ENCODE data around the gene SMC3. TPM values are rescaled to one million over a fixed set of nuclear protein-coding genes. Genes with fewer than 3 reads are reported as not detected.
"Not testable (repeated sequence)": the region's sequence is repeated elsewhere in the genome, so short reads cannot be mapped to it uniquely, and the experiment has no call there.

The SMC3 gene
- total RNA-seq, 1 experiment from 2014 or later = 31.3 TPM

DNA sequence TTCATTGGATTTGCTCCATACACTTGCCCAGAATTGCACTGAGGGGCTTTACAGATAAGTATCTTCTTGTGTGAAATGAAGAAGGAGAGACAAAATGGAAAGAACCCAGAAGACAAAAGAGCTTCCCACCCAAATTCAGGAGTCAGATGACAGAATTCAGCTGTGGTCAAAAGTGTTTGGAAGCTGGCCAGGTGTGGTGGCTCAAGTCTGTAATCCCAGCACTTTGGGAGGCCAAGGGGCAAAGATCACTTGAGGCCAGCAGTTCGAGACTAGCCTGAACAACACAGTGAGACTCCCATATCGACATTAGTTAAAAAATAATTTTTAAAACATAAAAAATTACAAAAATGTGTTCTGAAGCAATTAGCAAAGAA is 42.6 kb upstream of the SMC3 start:
- peaks cover 43% of the 10 kb centered on the region for H3K4me1 Mint-ChIP-seq (ENCODE audit: low read depth, unreplicated experiment)
- BruUV-seq (replicated peaks) = no TSS peak
- H3K27ac Mint-ChIP-seq (ENCODE audit: unreplicated experiment) = no peak overlapping the region
- TF ChIP-seq, protein P1, sequence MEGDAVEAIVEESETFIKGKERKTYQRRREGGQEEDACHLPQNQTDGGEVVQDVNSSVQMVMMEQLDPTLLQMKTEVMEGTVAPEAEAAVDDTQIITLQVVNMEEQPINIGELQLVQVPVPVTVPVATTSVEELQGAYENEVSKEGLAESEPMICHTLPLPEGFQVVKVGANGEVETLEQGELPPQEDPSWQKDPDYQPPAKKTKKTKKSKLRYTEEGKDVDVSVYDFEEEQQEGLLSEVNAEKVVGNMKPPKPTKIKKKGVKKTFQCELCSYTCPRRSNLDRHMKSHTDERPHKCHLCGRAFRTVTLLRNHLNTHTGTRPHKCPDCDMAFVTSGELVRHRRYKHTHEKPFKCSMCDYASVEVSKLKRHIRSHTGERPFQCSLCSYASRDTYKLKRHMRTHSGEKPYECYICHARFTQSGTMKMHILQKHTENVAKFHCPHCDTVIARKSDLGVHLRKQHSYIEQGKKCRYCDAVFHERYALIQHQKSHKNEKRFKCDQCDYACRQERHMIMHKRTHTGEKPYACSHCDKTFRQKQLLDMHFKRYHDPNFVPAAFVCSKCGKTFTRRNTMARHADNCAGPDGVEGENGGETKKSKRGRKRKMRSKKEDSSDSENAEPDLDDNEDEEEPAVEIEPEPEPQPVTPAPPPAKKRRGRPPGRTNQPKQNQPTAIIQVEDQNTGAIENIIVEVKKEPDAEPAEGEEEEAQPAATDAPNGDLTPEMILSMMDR (IDR thresholded peaks at IDR 0.05; ENCODE audit: unreplicated experiment) = no peak
- intact Hi-C loops (cut with micrococcal nuclease; ENCODE audit: unreplicated experiment) = no loop called here
- no peak overlapping the region for H3K4me3 Mint-ChIP-seq (ENCODE audit: low read depth, unreplicated experiment)
- no peaks in the 10 kb centered on the region for H3K27me3 Mint-ChIP-seq (ENCODE audit: unreplicated experiment)
- DNase-seq = no peak
- H3K36me3 Mint-ChIP-seq (ENCODE audit: insufficient read depth, unreplicated experiment) = peaks cover 41% of the 10 kb centered on the region
- H3K9me3 Mint-ChIP-seq (ENCODE audit: low read depth, unreplicated experiment) = no peaks in the 10 kb centered on the region
- CTCF ChIA-PET = no interaction called here

DNA sequence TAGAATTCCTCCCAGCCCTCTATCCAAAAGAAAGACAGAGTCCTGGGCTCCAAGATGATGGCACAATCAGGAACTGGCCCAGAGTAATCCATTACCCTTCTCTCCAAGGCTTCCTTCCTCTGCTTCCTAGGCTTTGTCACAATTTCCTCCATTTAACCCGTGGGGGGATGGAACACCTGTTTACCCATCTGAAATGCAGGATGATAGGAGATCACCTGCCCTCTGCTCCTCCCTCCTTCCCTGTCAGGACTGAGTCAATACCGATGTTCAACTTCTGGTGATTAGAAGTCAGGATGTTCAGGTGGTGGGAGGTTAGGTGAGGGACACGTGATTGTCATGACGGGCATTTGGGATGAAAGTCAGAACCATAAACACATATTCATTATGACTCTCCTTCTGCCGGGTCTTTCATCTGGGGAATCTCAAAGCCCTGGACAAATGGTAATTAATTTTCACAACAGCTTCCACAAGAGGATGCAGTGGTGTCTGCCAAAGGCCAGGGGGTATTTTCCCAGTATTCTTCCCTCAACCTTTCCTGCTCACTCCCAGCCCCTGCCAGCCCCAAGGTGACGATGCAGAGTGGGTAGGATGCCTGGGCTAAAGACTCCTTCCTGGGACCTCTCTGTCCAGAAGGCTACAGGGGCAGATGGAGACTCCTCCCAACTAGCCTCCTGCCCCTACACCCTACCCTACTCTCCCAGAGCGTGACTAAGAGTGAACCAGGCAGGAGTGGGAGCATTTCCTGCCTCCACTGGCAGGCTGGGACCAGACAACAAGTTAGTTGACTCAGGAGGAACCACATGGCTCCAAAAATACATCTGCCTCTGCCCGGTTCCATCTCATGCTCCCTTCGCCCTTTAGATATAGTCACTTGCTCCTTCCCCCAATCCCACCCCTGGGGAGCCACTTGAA is 41.9 kb upstream of the SMC3 start:
- BruUV-seq (replicated peaks) = no TSS peak
- Mint-ChIP-seq H3K4me3 (ENCODE audit: low read depth, unreplicated experiment) (no peak overlapping the region), H3K4me1 (ENCODE audit: low read depth, unreplicated experiment) (peaks cover 45% of the 10 kb centered on the region), H3K27me3 (ENCODE audit: unreplicated experiment) (no peaks in the 10 kb centered on the region), H3K36me3 (ENCODE audit: insufficient read depth, unreplicated experiment) (peaks cover 48% of the 10 kb centered on the region), H3K9me3 (ENCODE audit: low read depth, unreplicated experiment) (no peaks in the 10 kb centered on the region), H3K27ac (ENCODE audit: unreplicated experiment) (no peak overlapping the region)
- TF ChIP-seq, protein P1 (IDR thresholded peaks at IDR 0.05; ENCODE audit: unreplicated experiment) = no peak
- CTCF ChIA-PET = no interaction called here
- intact Hi-C loops (cut with micrococcal nuclease; ENCODE audit: unreplicated experiment) = no loop called here
- no peak for DNase-seq

DNA sequence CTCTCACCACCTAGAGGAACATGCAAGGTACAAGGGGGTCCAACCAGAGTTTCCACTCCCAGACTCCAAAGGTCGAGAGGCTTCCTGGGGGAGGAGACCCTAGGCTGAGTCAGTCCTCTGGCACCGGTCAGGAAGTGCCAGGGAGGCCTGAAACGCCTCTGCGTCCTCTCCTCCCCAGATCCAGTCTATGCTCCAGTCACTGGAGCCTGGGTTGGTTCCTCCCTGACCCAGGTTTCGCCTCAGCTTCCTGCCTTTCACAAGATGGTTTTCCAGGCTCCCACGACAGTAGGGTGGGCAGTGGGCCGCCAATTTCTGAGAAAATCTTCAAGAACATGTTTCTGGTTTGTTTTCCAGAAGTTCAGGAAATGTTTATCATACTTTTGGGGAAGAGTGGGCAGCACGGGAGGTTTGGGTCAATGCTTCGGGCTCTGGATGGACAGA is 39.7 kb upstream of the SMC3 start:
- BruUV-seq (replicated peaks) = no TSS peak
- Mint-ChIP-seq H3K27ac (ENCODE audit: unreplicated experiment) (peak overlapping the region; percentile 31), H3K36me3 (ENCODE audit: insufficient read depth, unreplicated experiment) (peaks cover 41% of the 10 kb centered on the region), H3K4me3 (ENCODE audit: low read depth, unreplicated experiment) (no peak overlapping the region), H3K9me3 (ENCODE audit: low read depth, unreplicated experiment) (no peaks in the 10 kb centered on the region), H3K4me1 (ENCODE audit: low read depth, unreplicated experiment) (peaks cover 45% of the 10 kb centered on the region), H3K27me3 (ENCODE audit: unreplicated experiment) (no peaks in the 10 kb centered on the region)
- no peak for DNase-seq
- intact Hi-C loops (cut with micrococcal nuclease; ENCODE audit: unreplicated experiment) = no loop called here
- CTCF ChIA-PET = no interaction called here
- TF ChIP-seq, protein P1 (IDR thresholded peaks at IDR 0.05; ENCODE audit: unreplicated experiment) = no peak

DNA sequence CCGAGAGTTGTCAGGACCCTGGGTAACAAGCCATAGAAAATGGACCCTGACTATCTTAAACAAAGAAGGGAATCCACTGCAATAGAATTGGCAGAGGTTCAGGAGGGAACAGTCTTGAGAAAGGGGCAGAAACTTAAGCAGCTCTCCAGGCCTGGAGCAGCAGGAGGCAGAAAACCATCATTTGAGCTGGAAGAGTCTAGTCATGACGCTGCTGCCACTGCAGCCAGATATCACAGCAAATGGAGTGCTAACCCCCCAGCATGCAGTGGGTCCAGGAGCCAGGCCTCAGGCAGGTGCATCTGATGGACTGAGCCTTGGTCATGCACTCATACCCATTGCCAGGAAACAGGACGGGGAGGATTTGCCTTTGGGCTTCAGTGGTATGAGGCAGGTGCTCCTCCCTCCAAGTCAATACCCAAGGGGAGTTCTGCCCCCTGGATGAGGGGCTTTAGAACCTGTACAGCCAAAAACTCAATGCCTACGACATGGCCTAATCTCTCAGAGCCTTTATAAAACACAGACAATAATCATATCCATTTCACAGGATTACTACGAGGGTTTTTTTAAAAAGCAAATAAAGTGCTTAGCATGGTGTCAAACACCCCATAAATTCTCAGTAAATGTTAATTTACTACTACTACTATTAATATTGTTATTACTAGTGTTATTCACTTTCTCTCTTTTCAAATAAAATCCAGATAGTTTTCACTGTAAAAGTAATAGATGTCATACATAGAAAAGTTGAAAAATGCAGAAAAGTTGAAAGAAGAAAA is 39.1 kb upstream of the SMC3 start:
- Mint-ChIP-seq H3K36me3 (ENCODE audit: insufficient read depth, unreplicated experiment) (peaks cover 38% of the 10 kb centered on the region), H3K9me3 (ENCODE audit: low read depth, unreplicated experiment) (no peaks in the 10 kb centered on the region), H3K4me1 (ENCODE audit: low read depth, unreplicated experiment) (peaks cover 41% of the 10 kb centered on the region), H3K27me3 (ENCODE audit: unreplicated experiment) (no peaks in the 10 kb centered on the region), H3K27ac (ENCODE audit: unreplicated experiment) (peak overlapping the region; percentile 31), H3K4me3 (ENCODE audit: low read depth, unreplicated experiment) (no peak overlapping the region)
- CTCF ChIA-PET = no interaction called here
- BruUV-seq (replicated peaks) = no TSS peak
- DNase-seq = no peak
- TF ChIP-seq, protein P1 (IDR thresholded peaks at IDR 0.05; ENCODE audit: unreplicated experiment) = no peak
- intact Hi-C loops (cut with micrococcal nuclease; ENCODE audit: unreplicated experiment) = no loop called here

DNA sequence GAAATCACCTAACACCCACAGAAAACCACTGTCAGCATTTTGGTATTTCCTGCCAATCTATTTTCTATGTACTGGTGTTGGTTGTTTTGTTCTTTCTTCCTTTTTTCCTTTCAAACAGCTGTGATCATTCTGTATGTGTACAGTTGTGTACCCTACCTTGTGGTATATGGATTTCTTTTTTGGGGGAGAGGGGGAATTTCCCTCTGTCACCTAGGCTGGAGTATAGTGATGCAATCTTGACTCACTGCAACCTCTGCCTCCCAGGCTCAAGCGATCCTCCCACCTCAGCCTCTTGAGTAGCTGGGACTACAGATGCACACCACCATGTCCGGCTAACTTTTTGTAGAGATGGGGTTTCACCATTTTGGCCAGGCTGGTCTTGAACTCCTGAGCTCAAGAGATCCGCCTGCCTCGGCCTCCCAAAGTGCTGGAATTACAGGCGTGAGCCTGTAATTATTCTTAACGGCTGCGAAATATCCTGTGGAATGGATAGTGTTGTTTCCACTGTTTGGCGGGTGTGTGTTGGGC is 38.4 kb upstream of the SMC3 start:
- intact Hi-C loops (cut with micrococcal nuclease; ENCODE audit: unreplicated experiment); CTCF ChIA-PET; H3K9me3 Mint-ChIP-seq (ENCODE audit: low read depth, unreplicated experiment); H3K27me3 Mint-ChIP-seq (ENCODE audit: unreplicated experiment); DNase-seq; BruUV-seq (replicated peaks); H3K4me3 Mint-ChIP-seq (ENCODE audit: low read depth, unreplicated experiment): not testable (repeated sequence)
- H3K27ac Mint-ChIP-seq (ENCODE audit: unreplicated experiment) = peak overlapping the region; percentile 25
- H3K4me1 Mint-ChIP-seq (ENCODE audit: low read depth, unreplicated experiment) = peaks cover 35% of the 10 kb centered on the region
- H3K36me3 Mint-ChIP-seq (ENCODE audit: insufficient read depth, unreplicated experiment) = peaks cover 31% of the 10 kb centered on the region
